Ovary (tissue), 3 donors: Measurements from ENCODE around the gene ABCC5.

Experiments used
- EP300 ChIP-seq: sonication (generic); formaldehyde crosslinking; IDR thresholded peaks from one replicate; pipeline ENCODE4 v1.6.1; 2017; ENCODE audit warnings: antibody characterized with exemption
- POLR2A ChIP-seq: fragments of 450-650 bp; IDR thresholded peaks from one replicate; pipeline ENCODE4 v1.6.1; 2017; ENCODE audit warnings: antibody characterized with exemption, mild to moderate bottlenecking, moderate library complexity
- TF ChIP-seq, protein P1 (sequence below), 3 donors: fragments of 450-650 bp in 2 of 3; fragments of 200-600 bp in 1 of 3; IDR thresholded peaks; one replicate each; pipeline versions ENCODE4 v1.5.1 to v1.8.0; 2016 to 2022; ENCODE audit warnings: antibody characterized with exemption in 3 of 3, mild to moderate bottlenecking in 1 of 3
- donor health status: DM: no; HTN: no; CAD: no.

DNA sequence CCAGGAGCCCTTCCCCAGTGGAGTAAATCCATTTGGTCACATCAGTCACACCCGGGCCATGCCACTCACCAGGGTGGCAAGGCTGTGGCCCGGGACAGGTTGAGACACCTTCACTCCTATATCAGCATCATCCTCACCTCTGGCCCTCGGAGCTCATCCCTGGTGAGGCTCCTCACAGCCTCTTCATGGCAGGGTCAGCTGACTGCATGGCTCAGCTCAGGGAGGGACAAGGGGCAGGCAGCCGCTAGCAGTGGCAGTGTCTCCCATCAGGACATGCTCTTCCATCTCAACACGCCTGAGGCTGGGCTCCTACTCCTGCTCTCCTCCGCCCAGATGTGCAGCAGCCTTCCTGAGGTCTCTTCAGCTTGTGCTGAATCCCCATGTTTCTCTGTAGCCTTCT is 106.6 kb downstream of the ABCC5 start:
- TF ChIP-seq POLR2A (no peak), EP300 (no peak)
- TF ChIP-seq, protein P1, sequence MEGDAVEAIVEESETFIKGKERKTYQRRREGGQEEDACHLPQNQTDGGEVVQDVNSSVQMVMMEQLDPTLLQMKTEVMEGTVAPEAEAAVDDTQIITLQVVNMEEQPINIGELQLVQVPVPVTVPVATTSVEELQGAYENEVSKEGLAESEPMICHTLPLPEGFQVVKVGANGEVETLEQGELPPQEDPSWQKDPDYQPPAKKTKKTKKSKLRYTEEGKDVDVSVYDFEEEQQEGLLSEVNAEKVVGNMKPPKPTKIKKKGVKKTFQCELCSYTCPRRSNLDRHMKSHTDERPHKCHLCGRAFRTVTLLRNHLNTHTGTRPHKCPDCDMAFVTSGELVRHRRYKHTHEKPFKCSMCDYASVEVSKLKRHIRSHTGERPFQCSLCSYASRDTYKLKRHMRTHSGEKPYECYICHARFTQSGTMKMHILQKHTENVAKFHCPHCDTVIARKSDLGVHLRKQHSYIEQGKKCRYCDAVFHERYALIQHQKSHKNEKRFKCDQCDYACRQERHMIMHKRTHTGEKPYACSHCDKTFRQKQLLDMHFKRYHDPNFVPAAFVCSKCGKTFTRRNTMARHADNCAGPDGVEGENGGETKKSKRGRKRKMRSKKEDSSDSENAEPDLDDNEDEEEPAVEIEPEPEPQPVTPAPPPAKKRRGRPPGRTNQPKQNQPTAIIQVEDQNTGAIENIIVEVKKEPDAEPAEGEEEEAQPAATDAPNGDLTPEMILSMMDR (IDR thresholded peaks at IDR 0.05), result no peak
